Spleen (tissue), 7 donors: ENCODE results near the gene UGP2.

Source experiments
- CTCF ChIP-seq, 11 experiments: fragments of 200-600 bp in 7 of 11; fragments of 450-650 bp in 4 of 11; sonication (generic) in 4 of 11; IDR thresholded peaks in 8 of 11; conservative IDR thresholded peaks in 3 of 11; 1 replicate in 7 of 11; 2 replicates in 4 of 11; pipeline versions ENCODE4 v1.4.0 to v1.8.0; 2016 to 2021; ENCODE audit warnings: antibody characterized with exemption in 11 of 11, inconsistent platforms in 4 of 11, mild to moderate bottlenecking in 1 of 11
- POLR2AphosphoS5 ChIP-seq, 3 donors: sonication (generic); formaldehyde crosslinking; IDR thresholded peaks; one replicate each; pipeline ENCODE4 v1.5.1; 2017; ENCODE audit warnings: antibody characterized with exemption in 3 of 3
- donor health status: DM: no; HTN: no; CAD: no; lungs with moderate emphysema.
- donor health status: DM: no; HTN: no; CAD: no.
- donor health status: DM: no; HTN: no; CAD: no.

- no peak for TF ChIP-seq CTCF (IDR thresholded peaks at IDR 0.05 in 8 of 11, conservative IDR thresholded peaks at IDR 0.05 in 3 of 11)
- no peak for TF ChIP-seq POLR2AphosphoS5 (IDR thresholded peaks at IDR 0.05)
Observed at GRCh38 chr2:63865159-63865799, 23.6 kb downstream of the UGP2 start.
